H1 (cell line): ENCODE results near the gene SNX24.

Source experiments
- ASH2L ChIP-seq: fragments of 200-600, 300-600 bp; sonication (generic); IDR thresholded peaks from one replicate; pipeline ENCODE4 v1.7.1; 2017; ENCODE audit warnings: low read length
- ATF2 ChIP-seq: IDR thresholded peaks from 2 replicates; pipeline ENCODE4 v1.6.1; 2012; ENCODE audit warnings: low read length, inconsistent platforms
- CBX5 ChIP-seq: fragments of 300-800, 300-1000 bp; sonication (generic); IDR thresholded peaks from 2 replicates; pipeline ENCODE4 v1.7.1; 2016; ENCODE audit warnings: antibody characterized with exemption, low read length, low read depth
- CHD2 ChIP-seq: IDR thresholded peaks from 2 replicates; pipeline ENCODE4 v1.6.1; 2012; ENCODE audit warnings: low read length, improper control_type of control experiment
- EP300 ChIP-seq, 2 experiments: IDR thresholded peaks; 1 replicate in 1 of 2; 2 replicates in 1 of 2; pipeline ENCODE4 v1.6.1; 2011 to 2012; ENCODE audit warnings: low read depth in 2 of 2, low read length in 2 of 2, mild to moderate bottlenecking in 2 of 2, borderline replicate concordance in 1 of 2, inconsistent platforms in 1 of 2, moderate library complexity in 1 of 2
- EZH2 ChIP-seq: fragments of 200-600 bp; sonication (generic); IDR thresholded peaks from 2 replicates; pipeline ENCODE4 v1.7.1; 2012; ENCODE audit warnings: low read depth, mild to moderate bottlenecking, moderate library complexity, low read length, inconsistent platforms; ENCODE audit not compliant: severe bottlenecking
- MAX ChIP-seq: IDR thresholded peaks from 2 replicates; pipeline ENCODE4 v1.6.1; 2012; ENCODE audit warnings: inconsistent platforms
- POLR2A ChIP-seq, 2 experiments: IDR thresholded peaks; 1 replicate in 1 of 2; 2 replicates in 1 of 2; pipeline ENCODE4 v1.6.1; 2011; ENCODE audit warnings: low read depth in 2 of 2, low read length in 2 of 2, mild to moderate bottlenecking in 2 of 2; ENCODE audit errors: control extremely low read depth in 1 of 2
- TF ChIP-seq, protein P1 (sequence below), 3 experiments: IDR thresholded peaks; 1 replicate in 2 of 3; 2 replicates in 1 of 3; pipeline versions ENCODE4 v1.5.1 to v1.6.1; 2011; ENCODE audit warnings: low read length in 3 of 3, mild to moderate bottlenecking in 3 of 3, inconsistent platforms in 2 of 3, low read depth in 1 of 3, moderate library complexity in 1 of 3; ENCODE audit not compliant: insufficient read depth in 1 of 3; ENCODE audit errors: control extremely low read depth in 1 of 3

GRCh38 chr5:122842016-122842580 lies 3.3 kb upstream of the SNX24 start:
- TF ChIP-seq, protein P1, sequence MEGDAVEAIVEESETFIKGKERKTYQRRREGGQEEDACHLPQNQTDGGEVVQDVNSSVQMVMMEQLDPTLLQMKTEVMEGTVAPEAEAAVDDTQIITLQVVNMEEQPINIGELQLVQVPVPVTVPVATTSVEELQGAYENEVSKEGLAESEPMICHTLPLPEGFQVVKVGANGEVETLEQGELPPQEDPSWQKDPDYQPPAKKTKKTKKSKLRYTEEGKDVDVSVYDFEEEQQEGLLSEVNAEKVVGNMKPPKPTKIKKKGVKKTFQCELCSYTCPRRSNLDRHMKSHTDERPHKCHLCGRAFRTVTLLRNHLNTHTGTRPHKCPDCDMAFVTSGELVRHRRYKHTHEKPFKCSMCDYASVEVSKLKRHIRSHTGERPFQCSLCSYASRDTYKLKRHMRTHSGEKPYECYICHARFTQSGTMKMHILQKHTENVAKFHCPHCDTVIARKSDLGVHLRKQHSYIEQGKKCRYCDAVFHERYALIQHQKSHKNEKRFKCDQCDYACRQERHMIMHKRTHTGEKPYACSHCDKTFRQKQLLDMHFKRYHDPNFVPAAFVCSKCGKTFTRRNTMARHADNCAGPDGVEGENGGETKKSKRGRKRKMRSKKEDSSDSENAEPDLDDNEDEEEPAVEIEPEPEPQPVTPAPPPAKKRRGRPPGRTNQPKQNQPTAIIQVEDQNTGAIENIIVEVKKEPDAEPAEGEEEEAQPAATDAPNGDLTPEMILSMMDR (IDR thresholded peaks at IDR 0.05; ENCODE audit: control extremely low read depth in 1 of 3, insufficient read depth in 1 of 3, low read depth in 1 of 3, low read length in 3 of 3), result no peak
- no peak for TF ChIP-seq ATF2
- TF ChIP-seq CBX5, result no peak
- no peak for TF ChIP-seq CHD2
- TF ChIP-seq EZH2, result no peak
- TF ChIP-seq ASH2L, result no peak
- no peak for TF ChIP-seq MAX
- no peak for TF ChIP-seq EP300 (IDR thresholded peaks at IDR 0.05; ENCODE audit: borderline replicate concordance in 1 of 2, low read depth in 2 of 2, low read length in 2 of 2)
- TF ChIP-seq POLR2A (IDR thresholded peaks at IDR 0.05; ENCODE audit: control extremely low read depth in 1 of 2, low read depth in 2 of 2, low read length in 2 of 2), result no peak
